ENCODE results near the gene NSUN5. TPM values are rescaled to one million over a fixed set of nuclear protein-coding genes. Genes with fewer than 3 reads are reported as not detected.
"Not testable (repeated sequence)": the region's sequence is repeated elsewhere in the genome, so short reads cannot be mapped to it uniquely, and the experiment has no call there.

The NSUN5 gene
- total RNA-seq, 1 experiment from 2014 or later, result 66.8 TPM

GRCh38 chr7:73308074-73308664 is 457 bp downstream of the NSUN5 start:
- BruUV-seq (replicated peaks), result TSS peak; percentile 88

GRCh38 chr7:73307436-73307835 is 1.2 kb downstream of the NSUN5 start:
- H3K9me3 ChIP-seq (ENCODE audit: control insufficient read depth, insufficient read depth, low read depth, low read length), result no peaks in the 10 kb centered on the region
- ATAC-seq, result no peak
- peak overlapping the region; percentile 87; the same call in 1 of the 2 replicates for H3K27ac ChIP-seq (ENCODE audit: low read length)
- ChIA-PET POLR2A (no interaction called here), CTCF (no interaction called here)
- H3K27me3 ChIP-seq (ENCODE audit: control insufficient read depth, insufficient read depth, low read length), result no peaks in the 10 kb centered on the region
- TF ChIP-seq CTCF (IDR thresholded peaks at IDR 0.05), result no peak
- no peak for TF ChIP-seq TCF7L2 (IDR thresholded peaks at IDR 0.05; ENCODE audit: low read depth, low read length)
- no peak for TF ChIP-seq POLR2AphosphoS5 (IDR thresholded peaks at IDR 0.05; ENCODE audit: low read depth, low read length)
- no peak for DNase-seq (ENCODE audit: low read depth, low spot score)
- in situ Hi-C loops (cut with HindIII; ENCODE audit: low pct_unique_long_range_greater_than_20kb, low sequenced_read_pairs) (no loop called here), intact Hi-C loops (cut with micrococcal nuclease; ENCODE audit: unreplicated experiment) (no loop called here)
- no TSS peak for BruUV-seq (replicated peaks)
- peak overlapping the region; percentile 82 to 91 for H3K4me3 ChIP-seq (ENCODE audit: low read depth in 2 of 2, low read length in 2 of 2)
- H3K4me1 ChIP-seq (ENCODE audit: control insufficient read depth, insufficient read depth, low read length), result 0 out of 2 replicates have a peak, but pooled peaks cover 3% of the 10 kb centered on the region
- H3K36me3 ChIP-seq (ENCODE audit: control insufficient read depth, insufficient read depth, low read length), result no peaks in the 10 kb centered on the region; the same call in 1 of the 2 replicates

More at GRCh38 chr7:73308074-73308664, 457 bp downstream of the NSUN5 start:
- H3K36me3 ChIP-seq (ENCODE audit: control insufficient read depth, insufficient read depth, low read length), result no peaks in the 10 kb centered on the region; the same call in 1 of the 2 replicates
- intact Hi-C loops (cut with micrococcal nuclease; ENCODE audit: unreplicated experiment) (no loop called here), in situ Hi-C loops (cut with HindIII; ENCODE audit: low pct_unique_long_range_greater_than_20kb, low sequenced_read_pairs) (no loop called here)
- no peak for TF ChIP-seq SIN3A (IDR thresholded peaks at IDR 0.05; ENCODE audit: borderline replicate concordance, insufficient read depth, low read depth, low read length)
- peak overlapping the region; percentile 82 to 91 for H3K4me3 ChIP-seq (ENCODE audit: low read depth in 2 of 2, low read length in 2 of 2)
- peak; percentile 57 for ATAC-seq
- peak overlapping the region; percentile 87 for H3K27ac ChIP-seq (ENCODE audit: low read length)
- no peaks in the 10 kb centered on the region for H3K9me3 ChIP-seq (ENCODE audit: control insufficient read depth, insufficient read depth, low read depth, low read length)
- H3K4me1 ChIP-seq (ENCODE audit: control insufficient read depth, insufficient read depth, low read length), result 0 out of 2 replicates have a peak, but pooled peaks cover 3% of the 10 kb centered on the region
- H3K27me3 ChIP-seq (ENCODE audit: control insufficient read depth, insufficient read depth, low read length), result no peaks in the 10 kb centered on the region
- ChIA-PET POLR2A (no interaction called here), CTCF (no interaction called here)
- no peak for DNase-seq (ENCODE audit: low read depth, low spot score)

GRCh38 chr7:73304612-73305387 is 3.8 kb downstream of the NSUN5 start:
- intact Hi-C loops (cut with micrococcal nuclease; ENCODE audit: unreplicated experiment); BruUV-seq (replicated peaks); H3K27me3 ChIP-seq (ENCODE audit: control insufficient read depth, insufficient read depth, low read length); CTCF ChIA-PET; H3K4me3 ChIP-seq (ENCODE audit: low read depth in 2 of 2, low read length in 2 of 2); in situ Hi-C loops (cut with HindIII; ENCODE audit: low pct_unique_long_range_greater_than_20kb, low sequenced_read_pairs); POLR2A ChIA-PET; DNase-seq (ENCODE audit: low read depth, low spot score); ATAC-seq; H3K4me1 ChIP-seq (ENCODE audit: control insufficient read depth, insufficient read depth, low read length); H3K27ac ChIP-seq (ENCODE audit: low read length); H3K36me3 ChIP-seq (ENCODE audit: control insufficient read depth, insufficient read depth, low read length); H3K9me3 ChIP-seq (ENCODE audit: control insufficient read depth, insufficient read depth, low read depth, low read length): not testable (repeated sequence)

- H3K4me3 ChIP-seq (ENCODE audit: low read depth in 2 of 2, low read length in 2 of 2), result no peak overlapping the region
- 0 out of 2 replicates have a peak, but pooled peaks cover 3% of the 10 kb centered on the region for H3K4me1 ChIP-seq (ENCODE audit: control insufficient read depth, insufficient read depth, low read length)
- ATAC-seq (no peak), DNase-seq (ENCODE audit: low read depth, low spot score) (no peak)
- TF ChIP-seq CTCF (IDR thresholded peaks at IDR 0.05) (no peak), REST (IDR thresholded peaks at IDR 0.05; ENCODE audit: insufficient read depth in 1 of 2, low read depth in 2 of 2, low read length in 1 of 2) (no peak), TCF7L2 (IDR thresholded peaks at IDR 0.05; ENCODE audit: low read depth, low read length) (no peak), SIN3A (IDR thresholded peaks at IDR 0.05; ENCODE audit: borderline replicate concordance, insufficient read depth, low read depth, low read length) (no peak), POLR2AphosphoS5 (IDR thresholded peaks at IDR 0.05; ENCODE audit: low read depth, low read length) (no peak)
- ChIA-PET POLR2A (no interaction called here), CTCF (no interaction called here)
- intact Hi-C loops (cut with micrococcal nuclease; ENCODE audit: unreplicated experiment) (no loop called here), in situ Hi-C loops (cut with HindIII; ENCODE audit: low pct_unique_long_range_greater_than_20kb, low sequenced_read_pairs) (no loop called here)
- no peak overlapping the region for H3K27ac ChIP-seq (ENCODE audit: low read length)
- no peaks in the 10 kb centered on the region for H3K27me3 ChIP-seq (ENCODE audit: control insufficient read depth, insufficient read depth, low read length)
- H3K36me3 ChIP-seq (ENCODE audit: control insufficient read depth, insufficient read depth, low read length), result no peaks in the 10 kb centered on the region; the same call in 1 of the 2 replicates
- no TSS peak for BruUV-seq (replicated peaks)
- H3K9me3 ChIP-seq (ENCODE audit: control insufficient read depth, insufficient read depth, low read depth, low read length), result no peaks in the 10 kb centered on the region
Measured at GRCh38 chr7:73304071-73304470, 4.6 kb downstream of the NSUN5 start.
